HepG2 (cell line): Measurements from ENCODE around the gene CEP78. TPM values are rescaled to one million over a fixed set of nuclear protein-coding genes. Genes with fewer than 3 reads are reported as not detected.

Experiments
- HNRNPLL ChIP-seq: fragments of 200-400 bp; formaldehyde crosslinking; IDR thresholded peaks from 2 replicates; pipeline ENCODE4 v1.6.1; 2017; ENCODE audit warnings: mild to moderate bottlenecking, low read depth, low read length; ENCODE audit not compliant: poor library complexity, severe bottlenecking
- KDM1A ChIP-seq: IDR thresholded peaks from 2 replicates; pipeline ENCODE4 v1.6.1; 2016; ENCODE audit warnings: missing compliant biosample characterization
- NR2F6 ChIP-seq, 2 experiments: IDR thresholded peaks; 2 replicates each; pipeline ENCODE4 v1.6.1; 2016; ENCODE audit warnings: antibody characterized with exemption in 1 of 2, mild to moderate bottlenecking in 1 of 2
- RBAK ChIP-seq: sonication (generic); formaldehyde crosslinking; IDR thresholded peaks from 2 replicates; pipeline ENCODE4 v1.5.1; 2020; ENCODE audit warnings: mild to moderate bottlenecking, missing genetic modification reagents
- SMAD1 ChIP-seq: sonication (generic); formaldehyde crosslinking; IDR thresholded peaks from 2 replicates; pipeline ENCODE4 v1.4.0; 2020; ENCODE audit warnings: missing genetic modification reagents, low read depth, mild to moderate bottlenecking, borderline replicate concordance
- TCF7L2 ChIP-seq: IDR thresholded peaks from 2 replicates; pipeline ENCODE4 v1.6.1; 2011; ENCODE audit warnings: mild to moderate bottlenecking, low read depth, low read length, moderate library complexity
- XBP1 ChIP-seq: sonication (generic); formaldehyde crosslinking; IDR thresholded peaks from 2 replicates; pipeline ENCODE4 v1.5.0; 2020; ENCODE audit warnings: missing genetic modification reagents
- ZBTB25 ChIP-seq: IDR thresholded peaks from 2 replicates; pipeline ENCODE4 v1.6.1; 2018; ENCODE audit warnings: missing genetic modification reagents
- ZFP36 ChIP-seq: fragments of 150-350 bp; IDR thresholded peaks from 2 replicates; pipeline ENCODE4 v1.6.1; 2018; ENCODE audit warnings: borderline replicate concordance, low read length, low read depth; ENCODE audit not compliant: partially characterized antibody
- ZNF710 ChIP-seq: sonication (generic); formaldehyde crosslinking; IDR thresholded peaks from 2 replicates; pipeline ENCODE4 v1.5.0; 2020; ENCODE audit warnings: mild to moderate bottlenecking, missing genetic modification reagents, borderline replicate concordance
- polyA plus RNA-seq, 8 experiments: library from polyadenylated mRNA; depleted of rRNA in 3 of 8; stranded (reverse) in 7 of 8; unstranded in 1 of 8; fragments of >200 nt; fragmentation: Illumina TruSeq in 4 of 8; extraction: Trizol in 4 of 8; gene quantifications; 2 replicates each; pipeline versions ENCODE4 v1.2.1 to v1.2.3, GENCODE V29; 2011 to 2016; ENCODE audit warnings: low read depth in 4 of 8, missing spikeins in 1 of 8, mixed read lengths in 1 of 8; ENCODE audit not compliant: insufficient read depth in 1 of 8
- total RNA-seq, 5 experiments: library from RNA; depleted of rRNA; stranded (reverse); fragments of >200 nt; fragmentation: Illumina TruSeq; extraction: Trizol; gene quantifications; 2 replicates each; pipeline ENCODE4 v1.2.3, GENCODE V29; 2016; ENCODE audit warnings: low read depth in 1 of 5
- TF ChIP-seq, protein P1 (sequence below): IDR thresholded peaks from 2 replicates; pipeline ENCODE4 v1.6.1; 2016; ENCODE audit warnings: mild to moderate bottlenecking
- TF ChIP-seq, protein P2 (sequence below): IDR thresholded peaks from 2 replicates; pipeline ENCODE4 v1.6.1; 2016; ENCODE audit warnings: missing biosample characterization, missing genetic modification reagents, low read depth
- TF ChIP-seq, protein P3 (sequence below): sonication (generic); formaldehyde crosslinking; IDR thresholded peaks from 2 replicates; pipeline ENCODE4 v1.4.0; 2020; ENCODE audit warnings: missing genetic modification reagents

CEP78 gene
- total and polyA plus RNA-seq, 2 of the 13 experiments (the other 11 are each of a cell fraction or from before 2014, with no cell fraction given): 5.1 to 30.8 TPM

DNA sequence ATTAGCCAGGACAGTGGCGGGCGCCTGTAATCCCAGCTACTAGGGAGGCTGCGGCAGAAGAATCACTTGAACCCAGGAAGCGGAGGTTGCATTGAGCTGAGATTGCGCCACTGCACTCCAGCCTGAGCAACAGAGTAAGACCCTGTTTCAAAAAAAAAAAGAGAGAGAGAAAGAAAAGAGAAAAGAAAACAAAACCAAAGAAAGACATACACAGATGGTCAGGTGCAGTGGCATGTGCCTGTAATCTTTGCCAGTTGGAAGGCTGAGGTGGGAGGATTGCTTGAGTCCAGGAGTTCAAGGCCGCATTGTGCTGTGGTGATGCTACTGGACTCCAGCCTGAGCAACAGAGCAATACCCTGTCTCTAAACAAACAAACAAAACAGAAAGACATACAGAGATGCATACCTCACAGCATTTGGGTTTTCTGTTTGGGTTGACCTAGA, 51.1 kb downstream of the CEP78 start (continued):
- peak; percentile 42; the same call in 1 of the 2 replicates for TF ChIP-seq ZBTB25 (CRISPR knock-in tag)
- TF ChIP-seq, protein P1, sequence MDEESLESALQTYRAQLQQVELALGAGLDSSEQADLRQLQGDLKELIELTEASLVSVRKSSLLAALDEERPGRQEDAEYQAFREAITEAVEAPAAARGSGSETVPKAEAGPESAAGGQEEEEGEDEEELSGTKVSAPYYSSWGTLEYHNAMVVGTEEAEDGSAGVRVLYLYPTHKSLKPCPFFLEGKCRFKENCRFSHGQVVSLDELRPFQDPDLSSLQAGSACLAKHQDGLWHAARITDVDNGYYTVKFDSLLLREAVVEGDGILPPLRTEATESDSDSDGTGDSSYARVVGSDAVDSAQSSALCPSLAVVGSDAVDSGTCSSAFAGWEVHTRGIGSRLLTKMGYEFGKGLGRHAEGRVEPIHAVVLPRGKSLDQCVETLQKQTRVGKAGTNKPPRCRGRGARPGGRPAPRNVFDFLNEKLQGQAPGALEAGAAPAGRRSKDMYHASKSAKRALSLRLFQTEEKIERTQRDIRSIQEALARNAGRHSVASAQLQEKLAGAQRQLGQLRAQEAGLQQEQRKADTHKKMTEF (CRISPR knock-in tag): peak; percentile 87
- TF ChIP-seq, protein P2, sequence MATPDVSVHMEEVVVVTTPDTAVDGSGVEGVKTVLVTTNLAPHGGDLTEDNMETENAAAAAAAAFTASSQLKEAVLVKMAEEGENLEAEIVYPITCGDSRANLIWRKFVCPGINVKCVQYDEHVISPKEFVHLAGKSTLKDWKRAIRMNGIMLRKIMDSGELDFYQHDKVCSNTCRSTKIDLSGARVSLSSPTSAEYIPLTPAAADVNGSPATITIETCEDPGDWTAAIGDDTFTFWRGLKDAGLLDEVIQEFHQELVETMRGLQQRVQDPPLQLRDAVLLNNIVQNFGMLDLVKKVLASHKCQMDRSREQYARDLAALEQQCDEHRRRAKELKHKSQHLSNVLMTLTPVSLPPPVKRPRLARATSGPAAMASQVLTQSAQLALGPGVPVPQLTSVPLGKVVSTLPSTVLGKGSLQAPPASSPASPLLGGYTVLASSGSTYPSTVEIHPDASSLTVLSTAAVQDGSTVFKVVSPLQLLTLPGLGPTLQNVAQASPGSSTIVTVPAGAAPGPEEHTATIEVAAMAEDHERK: no peak
- no peak for TF ChIP-seq HNRNPLL
- TF ChIP-seq, protein P3, sequence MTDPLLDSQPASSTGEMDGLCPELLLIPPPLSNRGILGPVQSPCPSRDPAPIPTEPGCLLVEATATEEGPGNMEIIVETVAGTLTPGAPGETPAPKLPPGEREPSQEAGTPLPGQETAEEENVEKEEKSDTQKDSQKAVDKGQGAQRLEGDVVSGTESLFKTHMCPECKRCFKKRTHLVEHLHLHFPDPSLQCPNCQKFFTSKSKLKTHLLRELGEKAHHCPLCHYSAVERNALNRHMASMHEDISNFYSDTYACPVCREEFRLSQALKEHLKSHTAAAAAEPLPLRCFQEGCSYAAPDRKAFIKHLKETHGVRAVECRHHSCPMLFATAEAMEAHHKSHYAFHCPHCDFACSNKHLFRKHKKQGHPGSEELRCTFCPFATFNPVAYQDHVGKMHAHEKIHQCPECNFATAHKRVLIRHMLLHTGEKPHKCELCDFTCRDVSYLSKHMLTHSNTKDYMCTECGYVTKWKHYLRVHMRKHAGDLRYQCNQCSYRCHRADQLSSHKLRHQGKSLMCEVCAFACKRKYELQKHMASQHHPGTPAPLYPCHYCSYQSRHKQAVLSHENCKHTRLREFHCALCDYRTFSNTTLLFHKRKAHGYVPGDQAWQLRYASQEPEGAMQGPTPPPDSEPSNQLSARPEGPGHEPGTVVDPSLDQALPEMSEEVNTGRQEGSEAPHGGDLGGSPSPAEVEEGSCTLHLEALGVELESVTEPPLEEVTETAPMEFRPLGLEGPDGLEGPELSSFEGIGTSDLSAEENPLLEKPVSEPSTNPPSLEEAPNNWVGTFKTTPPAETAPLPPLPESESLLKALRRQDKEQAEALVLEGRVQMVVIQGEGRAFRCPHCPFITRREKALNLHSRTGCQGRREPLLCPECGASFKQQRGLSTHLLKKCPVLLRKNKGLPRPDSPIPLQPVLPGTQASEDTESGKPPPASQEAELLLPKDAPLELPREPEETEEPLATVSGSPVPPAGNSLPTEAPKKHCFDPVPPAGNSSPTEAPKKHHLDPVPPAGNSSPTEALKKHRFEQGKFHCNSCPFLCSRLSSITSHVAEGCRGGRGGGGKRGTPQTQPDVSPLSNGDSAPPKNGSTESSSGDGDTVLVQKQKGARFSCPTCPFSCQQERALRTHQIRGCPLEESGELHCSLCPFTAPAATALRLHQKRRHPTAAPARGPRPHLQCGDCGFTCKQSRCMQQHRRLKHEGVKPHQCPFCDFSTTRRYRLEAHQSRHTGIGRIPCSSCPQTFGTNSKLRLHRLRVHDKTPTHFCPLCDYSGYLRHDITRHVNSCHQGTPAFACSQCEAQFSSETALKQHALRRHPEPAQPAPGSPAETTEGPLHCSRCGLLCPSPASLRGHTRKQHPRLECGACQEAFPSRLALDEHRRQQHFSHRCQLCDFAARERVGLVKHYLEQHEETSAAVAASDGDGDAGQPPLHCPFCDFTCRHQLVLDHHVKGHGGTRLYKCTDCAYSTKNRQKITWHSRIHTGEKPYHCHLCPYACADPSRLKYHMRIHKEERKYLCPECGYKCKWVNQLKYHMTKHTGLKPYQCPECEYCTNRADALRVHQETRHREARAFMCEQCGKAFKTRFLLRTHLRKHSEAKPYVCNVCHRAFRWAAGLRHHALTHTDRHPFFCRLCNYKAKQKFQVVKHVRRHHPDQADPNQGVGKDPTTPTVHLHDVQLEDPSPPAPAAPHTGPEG (CRISPR knock-in tag): no peak
- no peak for TF ChIP-seq RBAK (CRISPR knock-in tag)
- TF ChIP-seq ZFP36: no peak
- TF ChIP-seq NR2F6 (IDR thresholded peaks at IDR 0.05): 0 out of 2 replicates have a peak, but pooled peaks have one; percentile 26
- peak; percentile 66 for TF ChIP-seq NR2F6 (CRISPR knock-in tag; IDR thresholded peaks at IDR 0.05)
- no peak for TF ChIP-seq XBP1 (CRISPR knock-in tag)
- no peak for TF ChIP-seq SMAD1 (CRISPR knock-in tag)
- no peak for TF ChIP-seq TCF7L2
- peak; percentile 100 for TF ChIP-seq ZNF710 (CRISPR knock-in tag)
- peak; percentile 83 for TF ChIP-seq KDM1A (CRISPR knock-in tag)
